WTC11 (cell line): ENCODE results near the gene ABCB6. TPM values are rescaled to one million over a fixed set of nuclear protein-coding genes. Genes with fewer than 3 reads are reported as not detected.

Experiments used
- ATAC-seq: fragments of 200-7000 bp; cut with Tn5 transposase; 2 replicates; pipeline ENCODE4 v1.10.0; 2021; ENCODE audit warnings: mild to moderate bottlenecking, moderate library complexity
- CTCF ChIA-PET: fragments of 300-600 bp; sonication (Branson Sonifier 250); formaldehyde crosslinking; loops from one replicate; lab custom pipeline; 2021; ENCODE audit warnings: antibody characterized with exemption; lab: Charles Lee
- POLR2A ChIA-PET: fragments of 350-600 bp; sonication (Branson Sonifier 250); formaldehyde crosslinking; loops from one replicate; lab custom pipeline; 2021; ENCODE audit warnings: antibody characterized with exemption; lab: Charles Lee
- DNase-seq: peaks from one replicate; pipeline ENCODE4 v3.0.0; 2021; ENCODE audit warnings: low spot score
- H3K27ac Mint-ChIP-seq: 2 replicates; pipeline ENCODE4 v1.8.0; 2021; ENCODE audit warnings: mixed read lengths
- H3K27me3 Mint-ChIP-seq: 2 replicates; pipeline ENCODE4 v1.8.0; 2021; ENCODE audit warnings: low read depth, mild to moderate bottlenecking, moderate library complexity, mixed read lengths
- H3K36me3 Mint-ChIP-seq: 2 replicates; pipeline ENCODE4 v1.8.0; 2021; ENCODE audit warnings: mixed read lengths
- H3K4me1 Mint-ChIP-seq: 2 replicates; pipeline ENCODE4 v1.8.0; 2022; ENCODE audit warnings: mixed read lengths
- H3K4me3 Mint-ChIP-seq: 2 replicates; pipeline ENCODE4 v1.8.0; 2021; ENCODE audit warnings: mild to moderate bottlenecking, moderate library complexity, mixed read lengths
- H3K9me3 Mint-ChIP-seq: 2 replicates; pipeline ENCODE4 v1.8.0; 2021; ENCODE audit warnings: mixed read lengths
- ATF3 ChIP-seq: sonication (generic); formaldehyde crosslinking; conservative IDR thresholded peaks from 2 replicates; pipeline ENCODE4 v1.8.1; 2022; ENCODE audit warnings: mild to moderate bottlenecking, missing genetic modification reagents
- E2F4 ChIP-seq: sonication (generic); formaldehyde crosslinking; IDR thresholded peaks from 2 replicates; pipeline ENCODE4 v1.8.1; 2022; ENCODE audit warnings: low read depth, mild to moderate bottlenecking, moderate library complexity, missing genetic modification reagents, borderline replicate concordance
- ELF4 ChIP-seq: sonication (generic); formaldehyde crosslinking; IDR thresholded peaks from 2 replicates; pipeline ENCODE4 v1.8.1; 2022; ENCODE audit warnings: low read depth, mild to moderate bottlenecking, moderate library complexity, missing genetic modification reagents
- FOXJ3 ChIP-seq: sonication (generic); formaldehyde crosslinking; IDR thresholded peaks from 2 replicates; pipeline ENCODE4 v1.9.0; 2021; ENCODE audit warnings: missing genetic modification reagents, mild to moderate bottlenecking, borderline replicate concordance
- FOXK1 ChIP-seq: sonication (generic); formaldehyde crosslinking; IDR thresholded peaks from 2 replicates; pipeline ENCODE4 v1.8.0; 2022; ENCODE audit warnings: mild to moderate bottlenecking, moderate library complexity, missing genetic modification reagents
- FOXP4 ChIP-seq: sonication (generic); formaldehyde crosslinking; IDR thresholded peaks from 2 replicates; pipeline ENCODE4 v1.8.0; 2022; ENCODE audit warnings: mild to moderate bottlenecking, missing genetic modification reagents
- GRHL2 ChIP-seq: fragments of 250-450 bp; sonication (Bioruptor Pico); IDR thresholded peaks from 2 replicates; pipeline ENCODE4 v1.8.0; 2022; ENCODE audit warnings: mild to moderate bottlenecking, moderate library complexity; ENCODE audit not compliant: insufficient replicate concordance, severe bottlenecking
- MLX ChIP-seq: sonication (generic); formaldehyde crosslinking; IDR thresholded peaks from 2 replicates; pipeline ENCODE4 v1.8.1; 2023; ENCODE audit warnings: mild to moderate bottlenecking, missing genetic modification reagents, moderate library complexity
- MYBL2 ChIP-seq: sonication (generic); formaldehyde crosslinking; IDR thresholded peaks from 2 replicates; pipeline ENCODE4 v1.8.1; 2023; ENCODE audit warnings: mild to moderate bottlenecking, moderate library complexity, missing genetic modification reagents
- NFE2L1 ChIP-seq: sonication (generic); formaldehyde crosslinking; IDR thresholded peaks from 2 replicates; pipeline ENCODE4 v1.8.1; 2023; ENCODE audit warnings: missing genetic modification reagents
- RELA ChIP-seq: sonication (generic); formaldehyde crosslinking; IDR thresholded peaks from 2 replicates; pipeline ENCODE4 v1.8.1; 2022; ENCODE audit warnings: missing genetic modification reagents, mild to moderate bottlenecking, borderline replicate concordance
- SMAD3 ChIP-seq: sonication (generic); formaldehyde crosslinking; IDR thresholded peaks from 2 replicates; pipeline ENCODE4 v1.8.0; 2022; ENCODE audit warnings: missing genetic modification reagents, mild to moderate bottlenecking, borderline replicate concordance
- TEAD4 ChIP-seq: sonication (generic); formaldehyde crosslinking; IDR thresholded peaks from 2 replicates; pipeline ENCODE4 v1.8.0; 2022; ENCODE audit warnings: mild to moderate bottlenecking, missing genetic modification reagents
- TP53 ChIP-seq: sonication (generic); formaldehyde crosslinking; IDR thresholded peaks from 2 replicates; pipeline ENCODE4 v1.8.1; 2023; ENCODE audit warnings: mild to moderate bottlenecking, missing genetic modification reagents
- USF2 ChIP-seq: sonication (generic); formaldehyde crosslinking; IDR thresholded peaks from 2 replicates; pipeline ENCODE4 v1.8.1; 2023; ENCODE audit warnings: mild to moderate bottlenecking, missing genetic modification reagents, moderate library complexity
- ZBTB21 ChIP-seq: sonication (generic); formaldehyde crosslinking; IDR thresholded peaks from 2 replicates; pipeline ENCODE4 v1.8.1; 2023; ENCODE audit warnings: mild to moderate bottlenecking, missing genetic modification reagents, borderline replicate concordance
- ZNF263 ChIP-seq: sonication (generic); formaldehyde crosslinking; IDR thresholded peaks from 2 replicates; pipeline ENCODE4 v1.8.1; 2022; ENCODE audit warnings: low read depth, mild to moderate bottlenecking, moderate library complexity, missing genetic modification reagents
- ZNF416 ChIP-seq: fragments of 250-450 bp; sonication (Bioruptor Pico); IDR thresholded peaks from 2 replicates; pipeline ENCODE4 v1.9.0; 2021; ENCODE audit warnings: mild to moderate bottlenecking, inconsistent platforms
- ZNF512 ChIP-seq: sonication (generic); formaldehyde crosslinking; IDR thresholded peaks from 2 replicates; pipeline ENCODE4 v1.8.1; 2022; ENCODE audit warnings: missing genetic modification reagents, borderline replicate concordance
- ZSCAN18 ChIP-seq: fragments of 250-450 bp; sonication (Bioruptor Pico); IDR thresholded peaks from 2 replicates; pipeline ENCODE4 v2.1.2; 2022; ENCODE audit warnings: mild to moderate bottlenecking, moderate library complexity
- total RNA-seq: library from RNA; stranded (reverse); gene quantifications from 3 replicates; pipeline ENCODE4 v1.2.3, GENCODE V29; 2021

ABCB6 gene
- total RNA-seq, 1 experiment from 2014 or later = 44.8 TPM

- no peak for TF ChIP-seq ZSCAN18 (CRISPR knock-in tag)
- no peak for TF ChIP-seq TEAD4 (CRISPR knock-in tag)
- TF ChIP-seq MYBL2 = no peak
- peak; percentile 44; the same call in 1 of the 2 replicates for TF ChIP-seq SMAD3 (CRISPR knock-in tag)
- TF ChIP-seq, all 79 proteins: peak for 16
These were observed 12.2 kb downstream of the ABCB6 start, which contains the start of gene ZFAND2B (continued) for GRCh38 chr2:219206328-219207133.

- POLR2A ChIA-PET = interaction anchor here (0.7 to 2.0 kb wide), 8 partner anchors 11 to 47 kb away, joined by 3 to 16 read pairs (median 6); partner anchors contain the start of genes ABCB6, ANKZF1, ATG9A and CNPPD1
- TF ChIP-seq MLX (CRISPR knock-in tag) (no peak), E2F4 (CRISPR knock-in tag) (no peak), ZNF416 (CRISPR knock-in tag) (no peak), ELF4 (CRISPR knock-in tag) (no peak), ZBTB21 (CRISPR knock-in tag) (no peak)
- Mint-ChIP-seq H3K4me1 (peaks cover 6% of the 10 kb centered on the region), H3K27me3 (peaks cover 15% of the 10 kb centered on the region), H3K36me3 (peaks cover 25% of the 10 kb centered on the region), H3K27ac (peak overlapping the region; percentile 91), H3K4me3 (peak overlapping the region; percentile 74), H3K9me3 (peaks cover 8% of the 10 kb centered on the region)
- CTCF ChIA-PET = interaction anchor here (0.9 to 2.0 kb wide), 12 partner anchors 8 to 324 kb away, joined by 3 to 11 read pairs (median 6); partner anchors contain the start of genes CNPPD1, GLB1L and STK16
- DNase-seq (no peak), ATAC-seq (no peak)
These were observed 12.8 kb downstream of the ABCB6 start for GRCh38 chr2:219205981-219206327.

- DNase-seq (no peak), ATAC-seq (no peak)
- H3K9me3 Mint-ChIP-seq = peaks cover 14% of the 10 kb centered on the region
- ChIA-PET CTCF (interaction anchor here (0.7 to 1.1 kb wide), 2 partner anchors 273 to 325 kb away, joined by 3 read pairs; no protein-coding TSS in a partner anchor), POLR2A (interaction anchor here (0.7 kb wide), 1 partner anchor 495 kb away, joined by 3 read pairs; no protein-coding TSS in a partner anchor)
- H3K4me1 Mint-ChIP-seq = peaks cover 6% of the 10 kb centered on the region
- peaks cover 15% of the 10 kb centered on the region for H3K27me3 Mint-ChIP-seq
- TF ChIP-seq FOXP4 (CRISPR knock-in tag) (no peak), ZNF263 (CRISPR knock-in tag) (no peak), FOXJ3 (no peak), ZNF416 (CRISPR knock-in tag) (no peak), RELA (CRISPR knock-in tag) (no peak), USF2 (no peak), GRHL2 (CRISPR knock-in tag) (no peak), ZNF512 (no peak), ATF3 (CRISPR knock-in tag) (no peak), FOXK1 (CRISPR knock-in tag) (no peak), MLX (CRISPR knock-in tag) (no peak), TP53 (CRISPR knock-in tag) (no peak), NFE2L1 (CRISPR knock-in tag) (no peak)
- no peak overlapping the region for H3K27ac Mint-ChIP-seq
- H3K4me3 Mint-ChIP-seq = peak overlapping the region; percentile 74
- peaks cover 17% of the 10 kb centered on the region for H3K36me3 Mint-ChIP-seq
These were observed 13.6 kb downstream of the ABCB6 start for GRCh38 chr2:219205165-219205538.
